H9 (cell line): Measurements from ENCODE around the gene ATP8B4. TPM values are rescaled to one million over a fixed set of nuclear protein-coding genes. Genes with fewer than 3 reads are reported as not detected.

ENCODE experiments used
- DNase-seq: peaks from one replicate; pipeline ENCODE4 v3.0.0-alpha.2; 2017
- H2AFZ ChIP-seq: one replicate; pipeline ENCODE4 v1.6.1; 2013; ENCODE audit warnings: mild to moderate bottlenecking, low read length, control low read depth, moderate library complexity
- H2AK5ac ChIP-seq: 2 replicates; pipeline ENCODE4 v1.6.1; 2013; ENCODE audit warnings: low read length, control low read depth, mixed read lengths; ENCODE audit not compliant: insufficient read length
- H2BK120ac ChIP-seq: one replicate; pipeline ENCODE4 v1.6.1; 2013; ENCODE audit warnings: low read depth, mild to moderate bottlenecking, low read length, control low read depth, inconsistent platforms; ENCODE audit not compliant: poor library complexity, severe bottlenecking
- H2BK12ac ChIP-seq: 2 replicates; pipeline ENCODE4 v1.6.1; 2013; ENCODE audit warnings: low read length, control low read depth, mixed read lengths, low read depth; ENCODE audit not compliant: insufficient read length
- H2BK15ac ChIP-seq: 2 replicates; pipeline ENCODE4 v1.6.1; 2013; ENCODE audit warnings: low read depth, low read length, control low read depth
- H2BK20ac ChIP-seq: one replicate; pipeline ENCODE4 v1.6.1; 2013; ENCODE audit warnings: low read depth, mild to moderate bottlenecking, low read length, control low read depth, inconsistent platforms; ENCODE audit not compliant: poor library complexity, severe bottlenecking
- H2BK5ac ChIP-seq: 2 replicates; pipeline ENCODE4 v1.6.1; 2013; ENCODE audit warnings: low read length, control low read depth, mixed read lengths; ENCODE audit not compliant: insufficient read length
- H3K14ac ChIP-seq: 2 replicates; pipeline ENCODE4 v1.6.1; 2013; ENCODE audit warnings: low read length, control low read depth; ENCODE audit not compliant: insufficient read depth
- H3K18ac ChIP-seq: 2 replicates; pipeline ENCODE4 v1.6.1; 2013; ENCODE audit warnings: low read depth, mild to moderate bottlenecking, mixed read lengths, low read length, control low read depth; ENCODE audit not compliant: insufficient read length
- H3K23ac ChIP-seq: 2 replicates; pipeline ENCODE4 v1.6.1; 2013; ENCODE audit warnings: low read length, control low read depth, mixed read lengths, low read depth; ENCODE audit not compliant: insufficient read length
- H3K23me2 ChIP-seq: 2 replicates; pipeline ENCODE4 v1.6.1; 2013; ENCODE audit warnings: low read depth, mild to moderate bottlenecking, mixed read lengths, low read length, control low read depth; ENCODE audit not compliant: insufficient read length, poor library complexity, severe bottlenecking
- H3K27ac ChIP-seq: 2 replicates; pipeline ENCODE4 v1.5.1; 2013; ENCODE audit warnings: low read length, control low read depth, mixed read lengths, low read depth; ENCODE audit not compliant: insufficient read length
- H3K27me3 ChIP-seq: 2 replicates; pipeline ENCODE4 v1.6.1; 2013; ENCODE audit warnings: low read length, control low read depth, inconsistent platforms; ENCODE audit not compliant: insufficient read depth
- H3K4ac ChIP-seq: 2 replicates; pipeline ENCODE4 v1.6.1; 2013; ENCODE audit warnings: low read depth, mild to moderate bottlenecking, control low read depth, inconsistent platforms, low read length, moderate library complexity
- H3K4me1 ChIP-seq: 2 replicates; pipeline ENCODE4 v1.6.1; 2013; ENCODE audit warnings: low read length, control low read depth, inconsistent platforms; ENCODE audit not compliant: insufficient read depth
- H3K4me2 ChIP-seq: 2 replicates; pipeline ENCODE4 v1.6.1; 2013; ENCODE audit warnings: low read length, control low read depth, mixed read lengths; ENCODE audit not compliant: insufficient read length, insufficient read depth
- H3K56ac ChIP-seq: 2 replicates; pipeline ENCODE4 v1.6.1; 2013; ENCODE audit warnings: low read depth, mild to moderate bottlenecking, mixed read lengths, low read length, control low read depth; ENCODE audit not compliant: insufficient read length
- H3K79me1 ChIP-seq: 2 replicates; pipeline ENCODE4 v1.6.1; 2013; ENCODE audit warnings: low read depth, mild to moderate bottlenecking, moderate library complexity, low read length, control low read depth, inconsistent platforms; ENCODE audit not compliant: insufficient read depth, poor library complexity, severe bottlenecking
- H3K79me2 ChIP-seq: 2 replicates; pipeline ENCODE4 v1.6.1; 2013; ENCODE audit warnings: low read length, control low read depth, inconsistent platforms; ENCODE audit not compliant: insufficient read depth
- H3K9ac ChIP-seq: 2 replicates; pipeline ENCODE4 v1.6.1; 2013; ENCODE audit warnings: low read length, control low read depth, mixed read lengths; ENCODE audit not compliant: insufficient read length; ENCODE audit errors: extremely low read depth
- H3K9me3 ChIP-seq: one replicate; pipeline ENCODE4 v1.6.1; 2013; ENCODE audit warnings: low read depth, low read length, inconsistent platforms; ENCODE audit not compliant: control insufficient read depth
- H3T11ph ChIP-seq: one replicate; pipeline ENCODE4 v1.6.1; 2013; ENCODE audit warnings: mild to moderate bottlenecking, low read length, control low read depth, inconsistent platforms
- H4K20me1 ChIP-seq: one replicate; pipeline ENCODE4 v1.6.1; 2013; ENCODE audit not compliant: control insufficient read depth, insufficient read length, insufficient read depth
- H4K5ac ChIP-seq: 2 replicates; pipeline ENCODE4 v1.6.1; 2013; ENCODE audit warnings: low read depth, mild to moderate bottlenecking, mixed read lengths, low read length, control low read depth; ENCODE audit not compliant: insufficient read length
- H4K8ac ChIP-seq: replicated peaks from 2 replicates; pipeline ENCODE4 v1.6.1; 2013; ENCODE audit warnings: low read length, control low read depth, mixed read lengths, low read depth; ENCODE audit not compliant: insufficient read length
- H4K91ac ChIP-seq: 2 replicates; pipeline ENCODE4 v1.6.1; 2013; ENCODE audit warnings: low read depth, mild to moderate bottlenecking, moderate library complexity, mixed read lengths, low read length, control low read depth; ENCODE audit not compliant: insufficient read length
- H3K27ac Mint-ChIP-seq, 3 experiments: 2 replicates in 2 of 3; 3 replicates in 1 of 3; pipeline ENCODE4 v1.8.0; 2020 to 2021; ENCODE audit warnings: mixed read lengths in 3 of 3, mild to moderate bottlenecking in 1 of 3, moderate library complexity in 1 of 3
- H3K27me3 Mint-ChIP-seq: 2 replicates; pipeline ENCODE4 v1.8.0; 2021; ENCODE audit warnings: low read depth, mild to moderate bottlenecking, moderate library complexity, mixed read lengths
- H3K36me3 Mint-ChIP-seq, 3 experiments: 2 replicates in 2 of 3; 3 replicates in 1 of 3; pipeline ENCODE4 v1.8.0; 2020 to 2021; ENCODE audit warnings: low read depth in 3 of 3, mixed read lengths in 3 of 3; ENCODE audit not compliant: insufficient read depth in 1 of 3
- H3K4me1 Mint-ChIP-seq, 2 experiments: 2 replicates each; pipeline ENCODE4 v1.8.0; 2020; ENCODE audit warnings: mixed read lengths in 2 of 2
- H3K4me3 Mint-ChIP-seq, 2 experiments: 2 replicates in 1 of 2; 3 replicates in 1 of 2; pipeline ENCODE4 v1.8.0; 2020 to 2021; ENCODE audit warnings: mild to moderate bottlenecking in 2 of 2, mixed read lengths in 2 of 2, moderate library complexity in 1 of 2
- H3K9me3 Mint-ChIP-seq, 2 experiments: 2 replicates in 1 of 2; 3 replicates in 1 of 2; pipeline ENCODE4 v1.8.0; 2020; ENCODE audit warnings: mild to moderate bottlenecking in 2 of 2, mixed read lengths in 2 of 2, moderate library complexity in 1 of 2
- WGBS: extraction: QIAGEN DNeasy Blood & Tissue Kit; methylation state at CpG from one replicate; pipeline ENCODE4 v1.1.7; 2013; ENCODE audit warnings: missing lambda C conversion rate, low lambda C conversion rate, mixed read lengths; ENCODE audit not compliant: insufficient read length; ENCODE audit errors: extremely low coverage; 5-methylcytosine and 5-hydroxymethylcytosine counted together
- total RNA-seq: library from RNA; stranded (reverse); gene quantifications from 2 replicates; pipeline ENCODE4 v1.2.1, GENCODE V29; 2021
- TF ChIP-seq, protein P1 (sequence below): fragments of 200-600 bp; sonication (generic); conservative IDR thresholded peaks from 3 replicates; pipeline ENCODE4 v1.8.0; 2021; ENCODE audit warnings: antibody characterized with exemption, mild to moderate bottlenecking

ATP8B4 gene
- total RNA-seq, 1 experiment from 2014 or later: 0.52 TPM

GRCh38 chr15:50150349-50150748, 31.3 kb upstream of the ATP8B4 start:
- Histone ChIP-seq H3K56ac (no peak overlapping the region), H2AFZ (no peak overlapping the region), H3K27ac (no peak overlapping the region), H2BK12ac (no peak overlapping the region), H3K4me2 (no peak overlapping the region), H2BK20ac (no peak overlapping the region), H4K91ac (no peak overlapping the region), H3K4me1 (no peaks in the 10 kb centered on the region), H3K4ac (no peak overlapping the region), H3T11ph (no peak overlapping the region), H4K8ac (no peak overlapping the region), H2AK5ac (no peak overlapping the region), H2BK15ac (no peak overlapping the region), H4K5ac (no peak overlapping the region), H3K79me1 (no peaks in the 10 kb centered on the region), H3K14ac (no peak overlapping the region), H4K20me1 (no peaks in the 10 kb centered on the region), H2BK5ac (no peak overlapping the region), H2BK120ac (no peak overlapping the region), H3K23ac (no peak overlapping the region), H3K9ac (no peak overlapping the region), H3K79me2 (no peaks in the 10 kb centered on the region), H3K23me2 (no peaks in the 10 kb centered on the region), H3K18ac (no peak overlapping the region), H3K9me3 (no peaks in the 10 kb centered on the region), H3K27me3 (no peaks in the 10 kb centered on the region)
- TF ChIP-seq, protein P1, sequence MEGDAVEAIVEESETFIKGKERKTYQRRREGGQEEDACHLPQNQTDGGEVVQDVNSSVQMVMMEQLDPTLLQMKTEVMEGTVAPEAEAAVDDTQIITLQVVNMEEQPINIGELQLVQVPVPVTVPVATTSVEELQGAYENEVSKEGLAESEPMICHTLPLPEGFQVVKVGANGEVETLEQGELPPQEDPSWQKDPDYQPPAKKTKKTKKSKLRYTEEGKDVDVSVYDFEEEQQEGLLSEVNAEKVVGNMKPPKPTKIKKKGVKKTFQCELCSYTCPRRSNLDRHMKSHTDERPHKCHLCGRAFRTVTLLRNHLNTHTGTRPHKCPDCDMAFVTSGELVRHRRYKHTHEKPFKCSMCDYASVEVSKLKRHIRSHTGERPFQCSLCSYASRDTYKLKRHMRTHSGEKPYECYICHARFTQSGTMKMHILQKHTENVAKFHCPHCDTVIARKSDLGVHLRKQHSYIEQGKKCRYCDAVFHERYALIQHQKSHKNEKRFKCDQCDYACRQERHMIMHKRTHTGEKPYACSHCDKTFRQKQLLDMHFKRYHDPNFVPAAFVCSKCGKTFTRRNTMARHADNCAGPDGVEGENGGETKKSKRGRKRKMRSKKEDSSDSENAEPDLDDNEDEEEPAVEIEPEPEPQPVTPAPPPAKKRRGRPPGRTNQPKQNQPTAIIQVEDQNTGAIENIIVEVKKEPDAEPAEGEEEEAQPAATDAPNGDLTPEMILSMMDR: no peak
- no peaks in the 10 kb centered on the region for H3K36me3 Mint-ChIP-seq
- H3K9me3 Mint-ChIP-seq: no peaks in the 10 kb centered on the region
- H3K27me3 Mint-ChIP-seq: no peaks in the 10 kb centered on the region
- H3K4me3 Mint-ChIP-seq: no peak overlapping the region
- peaks cover 2 to 4% of the 10 kb centered on the region in 2 experiments for H3K4me1 Mint-ChIP-seq
- no peak for DNase-seq
- no peak overlapping the region for H3K27ac Mint-ChIP-seq
- no CpG with 5 or more reads among the region's 3 CpGs for WGBS
